GM19240 (cell line): ENCODE measurements around the gene RNU6-8.

Source experiments
- DNase-seq: peaks from one replicate; pipeline ENCODE4 v3.0.0; 2011; ENCODE audit warnings: low spot score; ENCODE audit not compliant: insufficient read length

Gene RNU6-8

GRCh38 chr14:32202998-32203882, at the start of gene RNU6-8:
Gene RNU6-8, minus strand, starts transcription at chr14:32203269.
- DNase-seq, result peak; percentile 30

- DNase-seq, result peak; percentile 29
These were observed 49.1 kb upstream of the RNU6-8 start for GRCh38 chr14:32252030-32252670.

GRCh38 chr14:32251530-32251929, 48.5 kb upstream of the RNU6-8 start:
- no peak for DNase-seq

- no peak for DNase-seq
These were observed 47.6 kb upstream of the RNU6-8 start for GRCh38 chr14:32250681-32251080.

- no peak for DNase-seq
These were observed 46.7 kb upstream of the RNU6-8 start for GRCh38 chr14:32249780-32250179.

- DNase-seq, result no peak
These were observed 46.3 kb upstream of the RNU6-8 start for GRCh38 chr14:32249371-32249770.

GRCh38 chr14:32246751-32247150, 43.7 kb upstream of the RNU6-8 start:
- DNase-seq, result no peak

GRCh38 chr14:32244404-32244803, 41.3 kb upstream of the RNU6-8 start:
- DNase-seq, result no peak

GRCh38 chr14:32233260-32233659, 30.2 kb upstream of the RNU6-8 start:
- DNase-seq, result no peak

GRCh38 chr14:32232481-32232880, 29.4 kb upstream of the RNU6-8 start:
- no peak for DNase-seq

GRCh38 chr14:32230695-32231280, 27.7 kb upstream of the RNU6-8 start:
- no peak for DNase-seq

GRCh38 chr14:32230181-32230580, 27.1 kb upstream of the RNU6-8 start:
- DNase-seq, result no peak

- no peak for DNase-seq
These were observed 23.0 kb upstream of the RNU6-8 start for GRCh38 chr14:32226056-32226455.

- no peak for DNase-seq
These were observed 22.4 kb upstream of the RNU6-8 start for GRCh38 chr14:32225378-32225920.

GRCh38 chr14:32224737-32225377, 21.8 kb upstream of the RNU6-8 start:
- DNase-seq, result no peak

- no peak for DNase-seq
These were observed 14.2 kb upstream of the RNU6-8 start for GRCh38 chr14:32217301-32217700.

GRCh38 chr14:32212833-32213232, 9.8 kb upstream of the RNU6-8 start:
- DNase-seq, result no peak

GRCh38 chr14:32211068-32211404, 8.0 kb upstream of the RNU6-8 start:
- no peak for DNase-seq

GRCh38 chr14:32209471-32209870, 6.4 kb upstream of the RNU6-8 start:
- no peak for DNase-seq

GRCh38 chr14:32208490-32208889, 5.4 kb upstream of the RNU6-8 start:
- DNase-seq, result no peak

- no peak for DNase-seq
These were observed 3.5 kb upstream of the RNU6-8 start for GRCh38 chr14:32206552-32206951.

GRCh38 chr14:32205984-32206383, 2.9 kb upstream of the RNU6-8 start:
- DNase-seq, result no peak
